T-cell (primary cell): Measurements from ENCODE around the gene BRD4. TPM values are rescaled to one million over a fixed set of nuclear protein-coding genes. Genes with fewer than 3 reads are reported as not detected.

ENCODE experiments used
- ATAC-seq, 4 experiments: fragments of 200-7000 bp in 3 of 4; fragments of 150-1000 bp in 1 of 4; cut with Tn5 transposase; replicated peaks in 1 of 4; 1 replicate in 3 of 4; 2 replicates in 1 of 4; pipeline ENCODE4 v1.10.0; 2021; ENCODE audit warnings: moderate library complexity in 3 of 4, mild to moderate bottlenecking in 2 of 4, moderate number of reproducible peaks in 1 of 4
- CTCF ChIA-PET, 2 donors: fragments of 300-600 bp; sonication (Branson Sonifier 250); formaldehyde crosslinking; loops; one replicate each; lab custom pipeline; 2022; ENCODE audit warnings: antibody characterized with exemption in 2 of 2; lab: Charles Lee
- POLR2A ChIA-PET, 2 donors: fragments of 300-600 bp; sonication (Branson Sonifier 250); formaldehyde crosslinking; loops; one replicate each; lab custom pipeline; 2022; ENCODE audit warnings: antibody characterized with exemption in 2 of 2; lab: Charles Lee
- DNase-seq, 35 experiments: peaks; one replicate each; pipeline versions ENCODE4 v3.0.0 to v3.0.0-alpha.2; 2013 to 2023
- H3K27ac ChIP-seq: one replicate; pipeline ENCODE4 v1.5.1; 2013; ENCODE audit warnings: low read length
- H3K27me3 ChIP-seq, 2 experiments: replicated peaks in 1 of 2; 1 replicate in 1 of 2; 2 replicates in 1 of 2; pipeline versions ENCODE4 v1.6.1 to v1.7.0; 2013; ENCODE audit warnings: low read length in 1 of 2, mixed read lengths in 1 of 2; ENCODE audit not compliant: control insufficient read depth in 2 of 2, insufficient read depth in 2 of 2; ENCODE audit errors: extremely low read depth in 1 of 2
- H3K36me3 ChIP-seq, 2 donors: 1 replicate in 1 of 2; 2 replicates in 1 of 2; pipeline versions ENCODE4 v1.6.1 to v1.7.0; 2013; ENCODE audit warnings: low read length in 1 of 2; ENCODE audit not compliant: control insufficient read depth in 2 of 2, insufficient read depth in 1 of 2; ENCODE audit errors: extremely low read depth in 1 of 2
- H3K4me1 ChIP-seq, 2 experiments: 1 replicate in 1 of 2; 2 replicates in 1 of 2; pipeline versions ENCODE4 v1.6.1 to v1.7.0; 2013; ENCODE audit warnings: low read length in 2 of 2, mixed read lengths in 1 of 2; ENCODE audit not compliant: insufficient read depth in 2 of 2, control insufficient read depth in 1 of 2; ENCODE audit errors: extremely low read depth in 1 of 2
- H3K4me3 ChIP-seq, 2 donors: 1 replicate in 1 of 2; 2 replicates in 1 of 2; pipeline versions ENCODE4 v1.5.1 to v1.7.0; 2013; ENCODE audit warnings: mild to moderate bottlenecking in 2 of 2, low read length in 1 of 2, moderate library complexity in 1 of 2; ENCODE audit not compliant: control insufficient read depth in 1 of 2; ENCODE audit errors: extremely low read depth in 1 of 2
- H3K9me3 ChIP-seq: 2 replicates; pipeline ENCODE4 v1.7.0; 2013
- H3K27ac Mint-ChIP-seq, 2 donors: one replicate each; pipeline ENCODE4 v1.8.0; 2020 to 2021; ENCODE audit warnings: mild to moderate bottlenecking in 2 of 2, mixed read lengths in 2 of 2
- H3K27me3 Mint-ChIP-seq, 2 donors: one replicate each; pipeline ENCODE4 v1.8.0; 2021 to 2022; ENCODE audit warnings: mixed read lengths in 2 of 2
- H3K36me3 Mint-ChIP-seq: one replicate; pipeline ENCODE4 v1.8.0; 2021; ENCODE audit warnings: mixed read lengths
- H3K4me1 Mint-ChIP-seq, 3 donors: one replicate each; pipeline ENCODE4 v1.8.0; 2020 to 2022; ENCODE audit warnings: mixed read lengths in 3 of 3, mild to moderate bottlenecking in 1 of 3
- H3K4me3 Mint-ChIP-seq, 3 donors: one replicate each; pipeline ENCODE4 v1.8.0; 2020 to 2022; ENCODE audit warnings: mild to moderate bottlenecking in 3 of 3, mixed read lengths in 3 of 3, moderate library complexity in 3 of 3
- H3K9me3 Mint-ChIP-seq, 3 donors: one replicate each; pipeline ENCODE4 v1.8.0; 2020 to 2022; ENCODE audit warnings: mixed read lengths in 3 of 3
- WGBS: methylation state at CpG from one replicate; pipeline ENCODE4 v1.1.5; 2013; ENCODE audit warnings: missing lambda C conversion rate; ENCODE audit not compliant: insufficient coverage; 5-methylcytosine and 5-hydroxymethylcytosine counted together
- total RNA-seq, 35 experiments: library from RNA in 6 of 35; stranded (reverse) in 6 of 35; fragments of 120-200 nt in 1 of 35; gene quantifications; one replicate each; pipeline versions ENCODE4 v1.2.1 to v1.2.4 and lab custom pipeline; 2013 to 2026

The BRD4 gene
- total RNA-seq, 5 donors from 2014 or later (not counting 1 experiment from before 2014, with no cell fraction given), result 115 to 154 (median 139) TPM

- peak; percentile 44 to 50 (median 48) for ATAC-seq
- Mint-ChIP-seq H3K4me1 (peaks cover 96 to 98% (median 97%) of the 10 kb centered on the region in 3 donors), H3K27me3 (no peaks in the 10 kb centered on the region), H3K36me3 (peaks cover 7% of the 10 kb centered on the region), H3K27ac (peak overlapping the region; percentile 68 to 85), H3K9me3 (no peaks in the 10 kb centered on the region), H3K4me3 (peak overlapping the region; percentile 47 to 54 (median 52))
- H3K4me3 ChIP-seq, result peak overlapping the region in 1 of 2 donors; percentile 6
- H3K27me3 ChIP-seq, result no peaks in the 10 kb centered on the region
- peak in 15 of 35 experiments; percentile 19 to 55 (median 31) for DNase-seq
- 35% methylated on average over 4 of the region's 7 CpGs for whole genome bisulfite sequencing
- CTCF ChIA-PET, result interaction anchor here in 1 of 2 donors (1.3 kb wide), 1 partner anchor 8 kb away, joined by 3 read pairs; no protein-coding TSS in a partner anchor
- peaks cover 0 to 5% of the 10 kb centered on the region in 2 donors for H3K36me3 ChIP-seq
- H3K4me1 ChIP-seq, result peaks cover 49 to 81% of the 10 kb centered on the region in 2 experiments
- H3K27ac ChIP-seq, result peak overlapping the region; percentile 7
- H3K9me3 ChIP-seq, result no peaks in the 10 kb centered on the region
- POLR2A ChIA-PET, result interaction anchor here in 1 of 2 donors (0.7 kb wide), 1 partner anchor 36 kb away, joined by 5 read pairs; the partner anchor contains the start of gene BRD4
Measured at GRCh38 chr19:15296841-15297415, 35.4 kb downstream of the BRD4 start.

- Histone ChIP-seq H3K36me3 (peaks cover 0 to 5% of the 10 kb centered on the region in 2 donors), H3K9me3 (no peaks in the 10 kb centered on the region), H3K27ac (no peak overlapping the region), H3K4me3 (peak overlapping the region in 1 of 2 donors; percentile 5), H3K27me3 (no peaks in the 10 kb centered on the region), H3K4me1 (peaks cover 55 to 79% of the 10 kb centered on the region in 2 experiments)
- H3K4me3 Mint-ChIP-seq, result peak overlapping the region in 2 of 3 donors; percentile 47 to 54
- peaks cover 100% of the 10 kb centered on the region in 3 donors for H3K4me1 Mint-ChIP-seq
- CTCF ChIA-PET, result interaction anchor here in 1 of 2 donors (1.3 kb wide), 1 partner anchor 8 kb away, joined by 3 read pairs; no protein-coding TSS in a partner anchor
- WGBS, result 97% methylated on average over 9 of the region's 10 CpGs
- POLR2A ChIA-PET, result interaction anchor here in 1 of 2 donors (0.7 kb wide), 1 partner anchor 36 kb away, joined by 5 read pairs; the partner anchor contains the start of gene BRD4
- no peaks in the 10 kb centered on the region for H3K27me3 Mint-ChIP-seq
- H3K9me3 Mint-ChIP-seq, result no peaks in the 10 kb centered on the region
- H3K27ac Mint-ChIP-seq, result no peak overlapping the region
- peaks cover 7% of the 10 kb centered on the region for H3K36me3 Mint-ChIP-seq
- ATAC-seq (no peak), DNase-seq (no peak)
Measured at GRCh38 chr19:15296353-15296752, 36.0 kb downstream of the BRD4 start.

GRCh38 chr19:15294561-15294990 is 37.8 kb downstream of the BRD4 start:
- no peaks in the 10 kb centered on the region for H3K9me3 Mint-ChIP-seq
- no peaks in the 10 kb centered on the region for H3K9me3 ChIP-seq
- no peak overlapping the region for H3K4me3 ChIP-seq
- peaks cover 70 to 87% of the 10 kb centered on the region in 2 experiments for H3K4me1 ChIP-seq
- H3K36me3 Mint-ChIP-seq, result peaks cover 7% of the 10 kb centered on the region
- peaks cover 100% of the 10 kb centered on the region in 3 donors for H3K4me1 Mint-ChIP-seq
- no peaks in the 10 kb centered on the region for H3K27me3 Mint-ChIP-seq
- peaks cover 0 to 5% of the 10 kb centered on the region in 2 donors for H3K36me3 ChIP-seq
- no peaks in the 10 kb centered on the region for H3K27me3 ChIP-seq
- ChIA-PET CTCF (interaction anchor here in 1 of 2 donors (0.6 kb wide), 1 partner anchor 1508 kb away, joined by 4 read pairs; no protein-coding TSS in a partner anchor), POLR2A (no interaction called here)
- 100% methylated on average over 1 of the region's 5 CpGs for WGBS
- H3K27ac Mint-ChIP-seq, result peak overlapping the region in 1 of 2 donors; percentile 52
- H3K27ac ChIP-seq, result no peak overlapping the region
- DNase-seq, result no peak
- H3K4me3 Mint-ChIP-seq, result peak overlapping the region in 1 of 3 donors; percentile 72
- ATAC-seq, result no peak

GRCh38 chr19:15293781-15294491 is 38.4 kb downstream of the BRD4 start:
- H3K36me3 Mint-ChIP-seq, result peaks cover 7% of the 10 kb centered on the region
- WGBS, result 70% methylated on average over 4 of the region's 10 CpGs
- Histone ChIP-seq H3K4me3 (no peak overlapping the region), H3K36me3 (peaks cover 0 to 5% of the 10 kb centered on the region in 2 donors), H3K27me3 (no peaks in the 10 kb centered on the region), H3K4me1 (peaks cover 67 to 88% of the 10 kb centered on the region in 2 experiments), H3K27ac (no peak overlapping the region), H3K9me3 (no peaks in the 10 kb centered on the region)
- no peaks in the 10 kb centered on the region for H3K27me3 Mint-ChIP-seq
- H3K4me1 Mint-ChIP-seq, result peaks cover 99 to 100% (median 99%) of the 10 kb centered on the region in 3 donors
- DNase-seq, result no peak
- POLR2A ChIA-PET, result no interaction called here
- H3K9me3 Mint-ChIP-seq, result no peaks in the 10 kb centered on the region
- H3K4me3 Mint-ChIP-seq, result peak overlapping the region in 2 of 3 donors; percentile 32 to 72
- H3K27ac Mint-ChIP-seq, result peak overlapping the region; percentile 33 to 52
- CTCF ChIA-PET, result interaction anchor here in 1 of 2 donors (0.6 kb wide), 1 partner anchor 1509 kb away, joined by 4 read pairs; no protein-coding TSS in a partner anchor
- ATAC-seq, result no peak

GRCh38 chr19:15292847-15293582 is 39.3 kb downstream of the BRD4 start:
- no peaks in the 10 kb centered on the region for H3K9me3 ChIP-seq
- DNase-seq, result peak in 10 of 35 experiments; percentile 13 to 42 (median 25)
- Mint-ChIP-seq H3K27me3 (no peaks in the 10 kb centered on the region), H3K4me3 (peak overlapping the region; percentile 66 to 72 (median 67)), H3K36me3 (peaks cover 7% of the 10 kb centered on the region), H3K4me1 (peaks cover 99 to 100% (median 99%) of the 10 kb centered on the region in 3 donors), H3K9me3 (no peaks in the 10 kb centered on the region), H3K27ac (peak overlapping the region; percentile 72 to 76)
- H3K36me3 ChIP-seq, result peaks cover 0 to 5% of the 10 kb centered on the region in 2 donors
- no peak overlapping the region for H3K27ac ChIP-seq
- WGBS, result 23% methylated on average over 3 of the region's 11 CpGs
- peaks cover 70 to 89% of the 10 kb centered on the region in 2 experiments for H3K4me1 ChIP-seq
- no peak overlapping the region for H3K4me3 ChIP-seq
- ChIA-PET CTCF (interaction anchor here (0.8 to 1.0 kb wide), 3 partner anchors 10 to 86 kb away, joined by 3 read pairs; partner anchors contain the start of gene AKAP8 (in 1 of the 2)), POLR2A (interaction anchor here in 1 of 2 donors (0.6 to 1.1 kb wide), 3 partner anchors 10 to 1074 kb away, joined by 3 to 4 read pairs (median 4); no protein-coding TSS in a partner anchor)
- H3K27me3 ChIP-seq, result no peaks in the 10 kb centered on the region
- ATAC-seq, result peak; percentile 28 to 46 (median 34)
